MM.1S (cell line): ENCODE results near the gene NSF.

Experiments used
- CTCF ChIP-seq: fragments of 300-600 bp; sonication (generic); IDR thresholded peaks from 2 replicates; pipeline ENCODE4 v1.5.1; 2016; ENCODE audit warnings: antibody characterized with exemption, low read length, mixed read lengths
- EZH2 ChIP-seq: fragments of 300-600 bp; sonication (generic); optimal IDR thresholded peaks from 2 replicates; pipeline ENCODE3; 2017; ENCODE audit warnings: low read depth, mild to moderate bottlenecking, antibody characterized with exemption, low read length, mixed read lengths
- EZH2phosphoT487 ChIP-seq: fragments of 300-600 bp; sonication (generic); IDR thresholded peaks from 2 replicates; pipeline ENCODE4 v1.6.1; 2018; ENCODE audit warnings: antibody characterized with exemption, low read length

- no peak for TF ChIP-seq CTCF
- no peak for TF ChIP-seq EZH2phosphoT487
- no peak for TF ChIP-seq EZH2
Observed at GRCh38 chr17:46772475-46773220, 182.2 kb downstream of the NSF start.
